Activated T-helper 17 cell treated with anti-CD3 and anti-CD28 coated beads, Interleukin-2, amount 50 U/mL, for 72 hours (primary cell): ENCODE measurements around the gene EHD4. TPM values are rescaled to one million over a fixed set of nuclear protein-coding genes. Genes with fewer than 3 reads are reported as not detected.
A peak's percentile ranks its signal among the peaks of the same experiment; 100 is the strongest.

Source experiments
- ATAC-seq: fragments of 150-1000 bp; cut with Tn5 transposase; replicated peaks from 2 replicates; pipeline ENCODE4 v1.10.0; 2021; ENCODE audit warnings: mild to moderate bottlenecking, moderate library complexity
- H3K27ac Mint-ChIP-seq: one replicate; pipeline ENCODE4 v1.8.0; 2022; ENCODE audit warnings: mixed read lengths
- H3K27me3 Mint-ChIP-seq: one replicate; pipeline ENCODE4 v1.8.0; 2022; ENCODE audit warnings: mixed read lengths
- H3K36me3 Mint-ChIP-seq: one replicate; pipeline ENCODE4 v1.8.0; 2022; ENCODE audit warnings: low read depth, mild to moderate bottlenecking, mixed read lengths
- H3K4me1 Mint-ChIP-seq: one replicate; pipeline ENCODE4 v1.8.0; 2022; ENCODE audit warnings: mixed read lengths
- H3K4me3 Mint-ChIP-seq: one replicate; pipeline ENCODE4 v1.8.0; 2022; ENCODE audit warnings: mild to moderate bottlenecking, mixed read lengths
- H3K9me3 Mint-ChIP-seq: one replicate; pipeline ENCODE4 v1.8.0; 2022; ENCODE audit warnings: mixed read lengths
- total RNA-seq, 2 donors: library from RNA; stranded (reverse); gene quantifications; one replicate each; pipeline ENCODE4 v1.2.3, GENCODE V29; 2022

EHD4 gene
- total RNA-seq, 2 donors from 2014 or later = 51.0 to 56.3 TPM

GRCh38 chr15:41922353-41922752 lies 50.0 kb downstream of the EHD4 start:
- peaks cover 99% of the 10 kb centered on the region for H3K36me3 Mint-ChIP-seq
- no peaks in the 10 kb centered on the region for H3K9me3 Mint-ChIP-seq
- H3K4me1 Mint-ChIP-seq = peaks cover 11% of the 10 kb centered on the region
- H3K27ac Mint-ChIP-seq = no peak overlapping the region
- no peak overlapping the region for H3K4me3 Mint-ChIP-seq
- H3K27me3 Mint-ChIP-seq = no peaks in the 10 kb centered on the region
- ATAC-seq = no peak

- Mint-ChIP-seq H3K4me3 (no peak overlapping the region), H3K4me1 (peaks cover 6% of the 10 kb centered on the region), H3K27me3 (no peaks in the 10 kb centered on the region), H3K9me3 (no peaks in the 10 kb centered on the region), H3K36me3 (peaks cover 97% of the 10 kb centered on the region), H3K27ac (no peak overlapping the region)
- ATAC-seq = no peak
Measured at GRCh38 chr15:41921639-41922038, 50.7 kb downstream of the EHD4 start.

- no peak for ATAC-seq
- Mint-ChIP-seq H3K9me3 (no peaks in the 10 kb centered on the region), H3K27me3 (no peaks in the 10 kb centered on the region), H3K27ac (no peak overlapping the region), H3K4me1 (peaks cover under 1% of the 10 kb centered on the region), H3K36me3 (peaks cover 97% of the 10 kb centered on the region), H3K4me3 (no peak overlapping the region)
Measured at GRCh38 chr15:41921167-41921566, 51.2 kb downstream of the EHD4 start.

GRCh38 chr15:41919954-41920538 lies 52.3 kb downstream of the EHD4 start:
- peak overlapping the region; percentile 65 for H3K27ac Mint-ChIP-seq
- ATAC-seq = no peak
- H3K27me3 Mint-ChIP-seq = no peaks in the 10 kb centered on the region
- no peak overlapping the region for H3K4me3 Mint-ChIP-seq
- peaks cover 97% of the 10 kb centered on the region for H3K36me3 Mint-ChIP-seq
- peaks cover 5% of the 10 kb centered on the region for H3K4me1 Mint-ChIP-seq
- no peaks in the 10 kb centered on the region for H3K9me3 Mint-ChIP-seq

- no peaks in the 10 kb centered on the region for H3K27me3 Mint-ChIP-seq
- peaks cover 97% of the 10 kb centered on the region for H3K36me3 Mint-ChIP-seq
- no peak for ATAC-seq
- no peak overlapping the region for H3K4me3 Mint-ChIP-seq
- H3K4me1 Mint-ChIP-seq = peaks cover 5% of the 10 kb centered on the region
- no peak overlapping the region for H3K27ac Mint-ChIP-seq
- H3K9me3 Mint-ChIP-seq = no peaks in the 10 kb centered on the region
Measured at GRCh38 chr15:41919201-41919820, 53.0 kb downstream of the EHD4 start.

GRCh38 chr15:41918506-41919126 lies 53.7 kb downstream of the EHD4 start:
- Mint-ChIP-seq H3K27me3 (no peaks in the 10 kb centered on the region), H3K9me3 (no peaks in the 10 kb centered on the region), H3K27ac (no peak overlapping the region), H3K36me3 (peaks cover 97% of the 10 kb centered on the region), H3K4me1 (peaks cover 5% of the 10 kb centered on the region), H3K4me3 (no peak overlapping the region)
- ATAC-seq = no peak

GRCh38 chr15:41917767-41918430 lies 54.5 kb downstream of the EHD4 start:
- no peak overlapping the region for H3K4me3 Mint-ChIP-seq
- peaks cover 5% of the 10 kb centered on the region for H3K4me1 Mint-ChIP-seq
- no peak overlapping the region for H3K27ac Mint-ChIP-seq
- peak; percentile 24 for ATAC-seq
- H3K9me3 Mint-ChIP-seq = no peaks in the 10 kb centered on the region
- H3K27me3 Mint-ChIP-seq = no peaks in the 10 kb centered on the region
- peaks cover 97% of the 10 kb centered on the region for H3K36me3 Mint-ChIP-seq

GRCh38 chr15:41915255-41915994 lies 56.9 kb downstream of the EHD4 start:
- H3K36me3 Mint-ChIP-seq = peaks cover 94% of the 10 kb centered on the region
- no peak overlapping the region for H3K4me3 Mint-ChIP-seq
- no peak for ATAC-seq
- H3K4me1 Mint-ChIP-seq = peaks cover 5% of the 10 kb centered on the region
- H3K27me3 Mint-ChIP-seq = no peaks in the 10 kb centered on the region
- no peaks in the 10 kb centered on the region for H3K9me3 Mint-ChIP-seq
- H3K27ac Mint-ChIP-seq = peak overlapping the region; percentile 3

GRCh38 chr15:41914411-41914810 lies 57.9 kb downstream of the EHD4 start:
- ATAC-seq = no peak
- Mint-ChIP-seq H3K27ac (peak overlapping the region; percentile 22), H3K4me3 (no peak overlapping the region), H3K9me3 (no peaks in the 10 kb centered on the region), H3K36me3 (peaks cover 91% of the 10 kb centered on the region), H3K4me1 (peaks cover 5% of the 10 kb centered on the region), H3K27me3 (no peaks in the 10 kb centered on the region)

GRCh38 chr15:41913256-41913655 lies 59.1 kb downstream of the EHD4 start:
- Mint-ChIP-seq H3K4me3 (no peak overlapping the region), H3K27ac (peak overlapping the region; percentile 36), H3K36me3 (peaks cover 91% of the 10 kb centered on the region), H3K4me1 (peaks cover 5% of the 10 kb centered on the region), H3K27me3 (no peaks in the 10 kb centered on the region), H3K9me3 (no peaks in the 10 kb centered on the region)
- no peak for ATAC-seq

- H3K9me3 Mint-ChIP-seq = no peaks in the 10 kb centered on the region
- ATAC-seq = no peak
- peaks cover 5% of the 10 kb centered on the region for H3K4me1 Mint-ChIP-seq
- H3K36me3 Mint-ChIP-seq = peaks cover 94% of the 10 kb centered on the region
- H3K4me3 Mint-ChIP-seq = no peak overlapping the region
- peak overlapping the region; percentile 65 for H3K27ac Mint-ChIP-seq
- no peaks in the 10 kb centered on the region for H3K27me3 Mint-ChIP-seq
Measured at GRCh38 chr15:41911691-41912345, 60.5 kb downstream of the EHD4 start.

GRCh38 chr15:41908736-41909461 lies 63.5 kb downstream of the EHD4 start:
- no peaks in the 10 kb centered on the region for H3K4me1 Mint-ChIP-seq
- H3K27ac Mint-ChIP-seq = peak overlapping the region; percentile 13
- ATAC-seq = no peak
- H3K4me3 Mint-ChIP-seq = no peak overlapping the region
- no peaks in the 10 kb centered on the region for H3K27me3 Mint-ChIP-seq
- H3K9me3 Mint-ChIP-seq = no peaks in the 10 kb centered on the region
- H3K36me3 Mint-ChIP-seq = peaks cover 94% of the 10 kb centered on the region

GRCh38 chr15:41907141-41907540 lies 65.2 kb downstream of the EHD4 start:
- no peak overlapping the region for H3K4me3 Mint-ChIP-seq

More at GRCh38 chr15:41907141-41907540, 65.2 kb downstream of the EHD4 start:
- no peak for ATAC-seq
- peaks cover 3% of the 10 kb centered on the region for H3K4me1 Mint-ChIP-seq
- H3K27me3 Mint-ChIP-seq = no peaks in the 10 kb centered on the region
- no peak overlapping the region for H3K27ac Mint-ChIP-seq
- H3K9me3 Mint-ChIP-seq = no peaks in the 10 kb centered on the region
- peaks cover 94% of the 10 kb centered on the region for H3K36me3 Mint-ChIP-seq
